Activated B cell treated with CpG ODN at 0.5 μM for 24 hours (primary cell): ENCODE data around the gene TEX26. TPM values are rescaled to one million over a fixed set of nuclear protein-coding genes. Genes with fewer than 3 reads are reported as not detected.

Experiments
- ATAC-seq: fragments of 200-7000 bp; cut with Tn5 transposase; one replicate; pipeline ENCODE4 v1.10.0; 2021; ENCODE audit warnings: low read depth, mild to moderate bottlenecking, moderate library complexity
- CTCF ChIA-PET: fragments of 350-600 bp; sonication (Branson Sonifier 250); formaldehyde crosslinking; loops from one replicate; lab custom pipeline; 2021; ENCODE audit warnings: antibody characterized with exemption; lab: Charles Lee
- POLR2A ChIA-PET: fragments of 350-600 bp; sonication (Branson Sonifier 250); formaldehyde crosslinking; loops from one replicate; lab custom pipeline; 2021; ENCODE audit warnings: antibody characterized with exemption; lab: Charles Lee
- DNase-seq: peaks from one replicate; pipeline ENCODE4 v3.0.0; 2022
- H3K27ac Mint-ChIP-seq: one replicate; pipeline ENCODE4 v1.8.0; 2020; ENCODE audit warnings: mixed read lengths
- H3K27me3 Mint-ChIP-seq: one replicate; pipeline ENCODE4 v1.8.0; 2021; ENCODE audit warnings: mixed read lengths
- H3K36me3 Mint-ChIP-seq: one replicate; pipeline ENCODE4 v1.8.0; 2021; ENCODE audit warnings: low read depth, mixed read lengths
- H3K4me1 Mint-ChIP-seq: one replicate; pipeline ENCODE4 v1.8.0; 2021; ENCODE audit warnings: mixed read lengths
- H3K4me3 Mint-ChIP-seq: one replicate; pipeline ENCODE4 v1.8.0; 2020; ENCODE audit warnings: mild to moderate bottlenecking, mixed read lengths
- H3K9me3 Mint-ChIP-seq: one replicate; pipeline ENCODE4 v1.8.0; 2020; ENCODE audit warnings: mixed read lengths
- intact Hi-C: fragments of 100-400 bp; cut with micrococcal nuclease; formaldehyde crosslinking; loops from one replicate; pipeline ENCODE4 v1.15.1; 2024
- total RNA-seq: library from RNA; stranded (reverse); gene quantifications from 2 replicates; pipeline ENCODE4 v1.2.3, GENCODE V29; 2022
- TF ChIP-seq, protein P1 (sequence below): fragments of 200-600 bp; IDR thresholded peaks from one replicate; pipeline ENCODE4 v1.8.0; 2022; ENCODE audit warnings: antibody characterized with exemption, mild to moderate bottlenecking

TEX26 gene
- total RNA-seq, 1 donor from 2014 or later, result not detected

DNA sequence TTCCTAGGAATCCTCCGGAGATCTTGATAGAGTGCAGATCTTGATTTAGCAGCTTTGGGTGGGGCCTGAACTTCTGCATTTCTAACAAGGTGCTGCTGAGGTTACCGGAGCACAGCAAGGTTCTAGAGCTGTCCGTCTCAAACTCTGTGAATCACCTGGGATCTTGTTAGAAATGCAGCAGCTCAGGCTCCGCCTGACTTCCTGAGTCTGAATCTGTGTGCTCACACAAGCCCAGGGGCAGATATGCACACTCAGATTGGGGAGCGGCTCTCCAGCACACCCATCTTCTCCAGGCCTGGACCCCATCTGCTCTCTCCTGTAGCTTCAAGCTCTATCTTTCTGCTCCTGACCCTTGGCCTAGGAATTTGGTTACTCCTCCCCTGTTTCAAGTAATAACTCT is 3.5 kb upstream of the TEX26 start:
- Mint-ChIP-seq H3K27ac (no peak overlapping the region), H3K36me3 (no peaks in the 10 kb centered on the region), H3K4me3 (no peak overlapping the region), H3K9me3 (no peaks in the 10 kb centered on the region), H3K4me1 (no peaks in the 10 kb centered on the region), H3K27me3 (peaks cover 19% of the 10 kb centered on the region)
- ChIA-PET POLR2A (no interaction called here), CTCF (no interaction called here)
- TF ChIP-seq, protein P1, sequence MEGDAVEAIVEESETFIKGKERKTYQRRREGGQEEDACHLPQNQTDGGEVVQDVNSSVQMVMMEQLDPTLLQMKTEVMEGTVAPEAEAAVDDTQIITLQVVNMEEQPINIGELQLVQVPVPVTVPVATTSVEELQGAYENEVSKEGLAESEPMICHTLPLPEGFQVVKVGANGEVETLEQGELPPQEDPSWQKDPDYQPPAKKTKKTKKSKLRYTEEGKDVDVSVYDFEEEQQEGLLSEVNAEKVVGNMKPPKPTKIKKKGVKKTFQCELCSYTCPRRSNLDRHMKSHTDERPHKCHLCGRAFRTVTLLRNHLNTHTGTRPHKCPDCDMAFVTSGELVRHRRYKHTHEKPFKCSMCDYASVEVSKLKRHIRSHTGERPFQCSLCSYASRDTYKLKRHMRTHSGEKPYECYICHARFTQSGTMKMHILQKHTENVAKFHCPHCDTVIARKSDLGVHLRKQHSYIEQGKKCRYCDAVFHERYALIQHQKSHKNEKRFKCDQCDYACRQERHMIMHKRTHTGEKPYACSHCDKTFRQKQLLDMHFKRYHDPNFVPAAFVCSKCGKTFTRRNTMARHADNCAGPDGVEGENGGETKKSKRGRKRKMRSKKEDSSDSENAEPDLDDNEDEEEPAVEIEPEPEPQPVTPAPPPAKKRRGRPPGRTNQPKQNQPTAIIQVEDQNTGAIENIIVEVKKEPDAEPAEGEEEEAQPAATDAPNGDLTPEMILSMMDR, result no peak
- intact Hi-C loops, result no loop called here
- no peak for DNase-seq
- no peak for ATAC-seq

DNA sequence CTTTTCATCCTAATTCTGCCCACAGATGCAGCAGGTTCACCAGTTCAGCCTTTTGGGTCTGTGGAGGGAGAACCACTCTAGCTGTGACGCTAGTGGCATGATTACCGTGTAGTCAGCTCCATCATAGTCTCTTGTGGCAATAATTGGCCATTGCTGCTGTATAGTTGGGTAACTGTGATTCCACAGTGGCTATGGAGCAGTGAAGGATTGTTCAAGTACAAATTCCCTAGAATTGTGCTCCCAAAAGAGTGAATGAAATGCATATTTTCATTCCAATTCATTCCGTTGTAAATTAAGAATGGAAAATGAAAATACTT is 856 bp downstream of the TEX26 start:
- H3K4me1 Mint-ChIP-seq, result no peaks in the 10 kb centered on the region
- TF ChIP-seq, protein P1, result no peak
- ChIA-PET CTCF (no interaction called here), POLR2A (no interaction called here)
- no peak overlapping the region for H3K4me3 Mint-ChIP-seq
- H3K9me3 Mint-ChIP-seq, result peaks cover 10% of the 10 kb centered on the region
- H3K27me3 Mint-ChIP-seq, result peaks cover 13% of the 10 kb centered on the region
- ATAC-seq (no peak), DNase-seq (no peak)
- no peaks in the 10 kb centered on the region for H3K36me3 Mint-ChIP-seq
- no peak overlapping the region for H3K27ac Mint-ChIP-seq
- intact Hi-C loops, result no loop called here

DNA sequence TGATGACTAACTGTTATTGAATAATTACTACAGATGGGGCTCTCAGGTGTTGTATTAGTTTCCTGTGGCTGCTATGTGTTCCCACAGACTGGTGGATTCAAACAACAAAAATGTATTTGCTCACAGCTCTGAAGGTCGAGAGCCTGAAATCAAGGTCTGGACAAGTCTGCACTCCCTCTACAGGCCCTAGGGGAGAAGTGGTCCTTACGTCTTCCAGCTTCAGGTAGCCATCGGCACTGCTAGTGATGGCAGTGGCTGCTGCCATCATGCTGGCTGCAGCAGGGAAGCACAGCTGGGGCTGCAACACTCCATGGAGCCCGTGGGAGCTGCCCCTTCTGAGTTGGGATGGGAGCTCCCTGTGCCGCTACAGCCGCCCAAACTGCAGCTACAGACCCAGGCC is 1.9 kb downstream of the TEX26 start:
- Mint-ChIP-seq H3K27me3 (peaks cover 13% of the 10 kb centered on the region), H3K36me3 (no peaks in the 10 kb centered on the region), H3K9me3 (peaks cover 10% of the 10 kb centered on the region), H3K4me3 (no peak overlapping the region), H3K4me1 (no peaks in the 10 kb centered on the region), H3K27ac (no peak overlapping the region)
- ChIA-PET CTCF (no interaction called here), POLR2A (no interaction called here)
- no peak for ATAC-seq
- TF ChIP-seq, protein P1, result no peak
- DNase-seq, result no peak
- intact Hi-C loops, result no loop called here

DNA sequence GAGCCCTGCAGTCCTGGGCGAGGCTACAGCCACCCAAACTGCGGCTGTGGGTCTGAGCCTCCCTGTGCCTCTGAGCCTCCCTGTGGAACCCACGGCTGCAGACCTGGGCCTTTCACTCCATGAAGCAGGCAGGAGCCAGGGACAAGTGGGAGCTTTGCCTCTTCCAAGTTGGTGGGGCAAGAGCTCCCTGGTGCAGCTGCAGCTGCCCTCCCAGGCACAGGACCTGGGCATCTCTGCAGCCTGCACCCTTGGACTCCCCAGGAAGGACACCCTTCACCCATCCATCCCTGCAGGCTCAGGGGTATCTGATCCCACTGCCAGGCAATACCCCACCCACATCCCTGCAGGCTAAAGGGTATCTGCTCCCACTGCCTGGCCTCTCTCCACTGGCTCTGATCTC is 2.3 kb downstream of the TEX26 start:
- POLR2A ChIA-PET, result no interaction called here
- CTCF ChIA-PET, result no interaction called here
- H3K27ac Mint-ChIP-seq, result no peak overlapping the region
- peaks cover 13% of the 10 kb centered on the region for H3K27me3 Mint-ChIP-seq
- no peaks in the 10 kb centered on the region for H3K36me3 Mint-ChIP-seq
- TF ChIP-seq, protein P1, result no peak
- intact Hi-C loops, result no loop called here
- peaks cover 10% of the 10 kb centered on the region for H3K9me3 Mint-ChIP-seq
- H3K4me1 Mint-ChIP-seq, result no peaks in the 10 kb centered on the region
- ATAC-seq (no peak), DNase-seq (no peak)
- no peak overlapping the region for H3K4me3 Mint-ChIP-seq

DNA sequence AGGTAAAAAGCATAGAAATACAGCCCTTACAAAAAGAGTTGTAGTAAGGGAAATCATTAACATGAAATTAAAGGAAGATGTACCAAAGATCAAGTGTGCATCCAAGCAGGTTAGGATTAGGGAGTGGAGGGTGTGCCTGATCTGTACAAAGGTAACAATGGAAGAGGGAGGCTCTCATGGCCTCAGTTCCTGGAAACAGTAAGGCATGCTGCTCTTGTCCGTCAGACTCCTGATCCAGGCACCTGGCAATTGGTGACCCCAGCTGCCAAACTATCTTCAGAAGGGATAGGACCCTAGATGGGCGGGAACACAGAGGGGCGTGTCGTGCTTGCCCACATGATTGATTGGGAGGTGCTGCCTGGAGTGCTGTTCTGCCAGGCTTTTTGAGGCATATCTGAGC is 4.5 kb downstream of the TEX26 start:
- ATAC-seq, result no peak
- ChIA-PET POLR2A (no interaction called here), CTCF (no interaction called here)
- DNase-seq, result no peak
- intact Hi-C loops, result no loop called here
- Mint-ChIP-seq H3K4me3 (no peak overlapping the region), H3K4me1 (no peaks in the 10 kb centered on the region), H3K27ac (no peak overlapping the region), H3K9me3 (peaks cover 10% of the 10 kb centered on the region), H3K36me3 (no peaks in the 10 kb centered on the region), H3K27me3 (peaks cover 4% of the 10 kb centered on the region)
- TF ChIP-seq, protein P1, result no peak
